ENCODE data around the gene TNFRSF19.

GRCh38 chr13:23687614-23688013 is 117.4 kb downstream of the TNFRSF19 start:
- TF ChIP-seq ZNF565 (CRISPR knock-in tag; conservative IDR thresholded peaks at IDR 0.05; ENCODE audit: low read depth) (no peak), ARNTL (CRISPR knock-in tag; IDR thresholded peaks at IDR 0.05; ENCODE audit: borderline replicate concordance, low read depth) (no peak)
